IMR-90 (cell line): Measurements from ENCODE around the gene HMGN4. TPM values are rescaled to one million over a fixed set of nuclear protein-coding genes. Genes with fewer than 3 reads are reported as not detected.

Experiments
- ATAC-seq: fragments of 200-7000 bp; cut with Tn5 transposase; 2 replicates; pipeline ENCODE4 v1.9.1; 2020; ENCODE audit warnings: low read depth, mild to moderate bottlenecking, moderate library complexity
- BruUV-seq: library from RNA; stranded (reverse); fragments of 400-500 nt; replicated peaks from 2 replicates; lab custom pipeline; 2021; lab: Mats Ljungman, UMichigan
- CTCF ChIA-PET: fragments of 300-600 bp; formaldehyde crosslinking; extraction: SDS; loops from one replicate; lab custom pipeline; 2021; ENCODE audit warnings: antibody characterized with exemption; lab: Yijun Ruan, JAX
- POLR2A ChIA-PET: fragments of 300-600 bp; sonication (Branson Sonifier 250); formaldehyde crosslinking; loops from one replicate; lab custom pipeline; 2022; ENCODE audit warnings: antibody characterized with exemption; ENCODE audit not compliant: unreplicated experiment; lab: Charles Lee
- DNase-seq: peaks from one replicate; pipeline ENCODE4 v3.0.0; 2013
- H2AFZ ChIP-seq: replicated peaks from 2 replicates; pipeline ENCODE3; 2013; ENCODE audit warnings: low read length, mild to moderate bottlenecking; ENCODE audit not compliant: poor library complexity
- H2AK5ac ChIP-seq: 2 replicates; pipeline ENCODE4 v1.6.1; 2013; ENCODE audit warnings: low read depth, low read length, inconsistent platforms
- H2AK9ac ChIP-seq: replicated peaks from 2 replicates; pipeline ENCODE3; 2013; ENCODE audit warnings: mild to moderate bottlenecking, low read depth, low read length, moderate library complexity; ENCODE audit not compliant: poor library complexity
- H2BK120ac ChIP-seq: 2 replicates; pipeline ENCODE4 v1.6.1; 2013; ENCODE audit warnings: low read depth, low read length, inconsistent platforms
- H2BK15ac ChIP-seq: 3 replicates; pipeline ENCODE4 v1.6.1; 2013; ENCODE audit warnings: low read depth, low read length, inconsistent platforms
- H2BK20ac ChIP-seq: 2 replicates; pipeline ENCODE4 v1.6.1; 2013; ENCODE audit warnings: low read depth, mild to moderate bottlenecking, inconsistent platforms, low read length, moderate library complexity
- H2BK5ac ChIP-seq: 2 replicates; pipeline ENCODE4 v1.6.1; 2013; ENCODE audit warnings: mild to moderate bottlenecking, low read depth, low read length, inconsistent platforms; ENCODE audit not compliant: poor library complexity, severe bottlenecking
- H3K14ac ChIP-seq: replicated peaks from 2 replicates; pipeline ENCODE4 v1.6.1; 2013; ENCODE audit warnings: low read depth, low read length, inconsistent platforms
- H3K18ac ChIP-seq: 2 replicates; pipeline ENCODE4 v1.6.1; 2013; ENCODE audit warnings: low read depth, low read length, control low read depth
- H3K23ac ChIP-seq: 2 replicates; pipeline ENCODE4 v1.6.1; 2013; ENCODE audit warnings: low read depth, low read length, inconsistent platforms
- H3K27ac ChIP-seq: 2 replicates; pipeline ENCODE4 v1.5.1; 2013; ENCODE audit warnings: mild to moderate bottlenecking, control low read depth, low read length; ENCODE audit not compliant: insufficient read depth
- H3K27me3 ChIP-seq: 2 replicates; pipeline ENCODE4 v1.6.1; 2013; ENCODE audit warnings: low read length; ENCODE audit not compliant: control insufficient read depth, insufficient read depth
- H3K36me3 ChIP-seq: 2 replicates; pipeline ENCODE4 v1.6.1; 2013; ENCODE audit warnings: low read length, mixed read lengths; ENCODE audit not compliant: control insufficient read depth, insufficient read depth
- H3K4ac ChIP-seq: 2 replicates; pipeline ENCODE4 v1.6.1; 2013; ENCODE audit warnings: low read depth, low read length, inconsistent platforms
- H3K4me1 ChIP-seq: 2 replicates; pipeline ENCODE4 v1.6.1; 2013; ENCODE audit warnings: low read length, mixed read lengths; ENCODE audit not compliant: control insufficient read depth, insufficient read depth
- H3K4me2 ChIP-seq: 2 replicates; pipeline ENCODE4 v1.6.1; 2013; ENCODE audit warnings: low read depth, mild to moderate bottlenecking, control low read depth, low read length, moderate library complexity
- H3K4me3 ChIP-seq: 2 replicates; pipeline ENCODE4 v1.5.1; 2013; ENCODE audit warnings: low read depth, mild to moderate bottlenecking, control low read depth, low read length, moderate library complexity; ENCODE audit not compliant: insufficient read depth
- H3K56ac ChIP-seq: 2 replicates; pipeline ENCODE4 v1.6.1; 2013; ENCODE audit warnings: low read length, inconsistent platforms; ENCODE audit not compliant: insufficient read depth; ENCODE audit errors: extremely low read depth
- H3K79me1 ChIP-seq, 2 experiments: 2 replicates each; pipeline ENCODE4 v1.6.1; 2013; ENCODE audit warnings: low read length in 2 of 2, inconsistent platforms in 1 of 2, low read depth in 1 of 2
- H3K9ac ChIP-seq: 2 replicates; pipeline ENCODE4 v1.6.1; 2013; ENCODE audit warnings: low read depth, low read length, control low read depth
- H3K9me1 ChIP-seq: 2 replicates; pipeline ENCODE4 v1.6.1; 2013; ENCODE audit warnings: low read length, inconsistent platforms; ENCODE audit not compliant: insufficient read depth
- H3K9me3 ChIP-seq: 2 replicates; pipeline ENCODE4 v1.6.1; 2013; ENCODE audit warnings: low read length; ENCODE audit not compliant: control insufficient read depth, insufficient read depth
- H4K20me1 ChIP-seq: 2 replicates; pipeline ENCODE4 v1.6.1; 2013; ENCODE audit warnings: low read length, inconsistent platforms; ENCODE audit not compliant: insufficient read depth
- H4K5ac ChIP-seq: 2 replicates; pipeline ENCODE4 v1.6.1; 2013; ENCODE audit warnings: mild to moderate bottlenecking, low read depth, low read length, control low read depth
- H4K8ac ChIP-seq, 2 experiments: 2 replicates each; pipeline ENCODE4 v1.6.1; 2013; ENCODE audit warnings: low read depth in 2 of 2, low read length in 2 of 2, control low read depth in 1 of 2, inconsistent platforms in 1 of 2
- H4K91ac ChIP-seq: 2 replicates; pipeline ENCODE4 v1.6.1; 2013; ENCODE audit warnings: low read depth, low read length, inconsistent platforms; ENCODE audit not compliant: insufficient read depth
- CEBPB ChIP-seq: IDR thresholded peaks from 2 replicates; pipeline ENCODE4 v1.6.1; 2012; ENCODE audit warnings: low read depth, low read length, improper control_type of control experiment
- FOS ChIP-seq: fragments of 150-350 bp; IDR thresholded peaks from 2 replicates; pipeline ENCODE4 v1.6.1; 2016; ENCODE audit warnings: low read depth, low read length
- RAD21 ChIP-seq: IDR thresholded peaks from 2 replicates; pipeline ENCODE4 v1.6.1; 2012; ENCODE audit warnings: low read length, improper control_type of control experiment
- WGBS, 2 experiments: methylation state at CpG; one replicate each; pipeline versions ENCODE4 v1.1.5 to v1.1.7; 2013; ENCODE audit warnings: missing lambda C conversion rate in 2 of 2; ENCODE audit not compliant: insufficient read length in 1 of 2; ENCODE audit errors: extremely low coverage in 2 of 2; 5-methylcytosine and 5-hydroxymethylcytosine counted together
- dilution Hi-C: fragments of 300-500 bp; cut with HindIII; formaldehyde crosslinking; loops from one replicate; pipeline ENCODE4 v1.14.3; 2018; ENCODE audit warnings: low sequenced_read_pairs; ENCODE audit not compliant: unreplicated experiment
- in situ Hi-C: fragments of 300-500 bp; cut with MboI; formaldehyde crosslinking; loops from 3 replicates; pipeline ENCODE4 v1.14.3; 2019; ENCODE audit warnings: low sequenced_read_pairs, inconsistent platforms, mixed read lengths
- intact Hi-C: fragments of 100-400 bp; cut with micrococcal nuclease; formaldehyde crosslinking; loops from 2 replicates; pipeline ENCODE4 v1.10.0; 2022
- polyA plus RNA-seq, 3 experiments: library from polyadenylated mRNA; depleted of rRNA; stranded (reverse); fragments of >200 nt; gene quantifications; 2 replicates each; pipeline ENCODE4 v1.2.3, GENCODE V29; 2012; ENCODE audit warnings: low replicate concordance in 1 of 3
- total RNA-seq: library from RNA; depleted of rRNA; stranded (reverse); fragments of >200 nt; gene quantifications from 2 replicates; pipeline ENCODE4 v1.2.3, GENCODE V29; 2012

The HMGN4 gene
- total and polyA plus RNA-seq, 2 of the 4 experiments (the other 2 are of a cell fraction) = 46.4 to 50.2 TPM

GRCh38 chr6:26576929-26577719, 39.0 kb downstream of the HMGN4 start:
- ChIA-PET POLR2A (interaction anchor here (1.0 kb wide), 1 partner anchor 292 kb away, joined by 4 read pairs; a partner anchor contains a TSS), CTCF (interaction anchor here (1.4 to 3.4 kb wide), 3 partner anchors 16 to 550 kb away, joined by 4 to 24 read pairs (median 4); no protein-coding TSS in a partner anchor)
- no peak overlapping the region for H2BK15ac ChIP-seq
- no peak overlapping the region for H2AK5ac ChIP-seq
- H3K4ac ChIP-seq = peak overlapping the region; percentile 35; the same call in 1 of the 2 replicates
- no peak overlapping the region for H2AK9ac ChIP-seq
- H4K5ac ChIP-seq = no peak overlapping the region
- WGBS, 2 experiments = 8% methylated on average over 5 of the region's 31 CpGs; no CpG with 5 or more reads in 1 of the 2 experiments
- H3K9me3 ChIP-seq = peaks cover 2% of the 10 kb centered on the region; the same call in 1 of the 2 replicates
- no peaks in the 10 kb centered on the region for H3K4me1 ChIP-seq
- in situ Hi-C loops (no loop called here), intact Hi-C loops (loop anchor here (1.0 kb wide), 1 partner anchor 18 kb away; no protein-coding TSS in a partner anchor), dilution Hi-C loops (no loop called here)
- no peaks in the 10 kb centered on the region for H3K79me1 ChIP-seq
- H2BK120ac ChIP-seq = no peak overlapping the region
- H3K4me2 ChIP-seq = peak overlapping the region; percentile 68
- 0 out of 2 replicates have a peak overlapping the region, but pooled peaks have one; percentile 17 for H3K14ac ChIP-seq
- H3K9ac ChIP-seq = peak overlapping the region; percentile 3; the same call in 1 of the 2 replicates
- no peaks in the 10 kb centered on the region for H3K9me1 ChIP-seq
- H4K20me1 ChIP-seq = no peaks in the 10 kb centered on the region
- no peak overlapping the region for H4K91ac ChIP-seq
- H2BK20ac ChIP-seq = no peak overlapping the region; the same call in 1 of the 2 replicates
- H3K27me3 ChIP-seq = peaks cover 5% of the 10 kb centered on the region
- BruUV-seq = no TSS peak
- H3K36me3 ChIP-seq = no peaks in the 10 kb centered on the region
- peak overlapping the region in 1 of 2 experiments; percentile 10; a peak in 1 of 4 replicates for H4K8ac ChIP-seq
- H3K56ac ChIP-seq = no peak overlapping the region; the same call in 1 of the 2 replicates
- peak overlapping the region; percentile 85 for H2AFZ ChIP-seq
- ATAC-seq (peak; percentile 90), DNase-seq (peak; percentile 88)
- H3K4me3 ChIP-seq = peak overlapping the region; percentile 44
- TF ChIP-seq RAD21 = no peak
- peak; percentile 59; the same call in 1 of the 2 replicates for TF ChIP-seq FOS
- TF ChIP-seq CEBPB = peak; percentile 24; the same call in 1 of the 2 replicates
- H3K23ac ChIP-seq = peak overlapping the region; percentile 55; the same call in 1 of the 2 replicates
- no peak overlapping the region for H2BK5ac ChIP-seq
- no peak overlapping the region for H3K18ac ChIP-seq
- H3K27ac ChIP-seq = no peak overlapping the region
